GM12873 (cell line): ENCODE results near the gene ETV3L.

Experiments used
- TF ChIP-seq, protein P1 (sequence below): IDR thresholded peaks from 2 replicates; pipeline ENCODE4 v1.5.1; 2012; ENCODE audit warnings: low read depth, mild to moderate bottlenecking, moderate library complexity, low read length, control low read depth; ENCODE audit not compliant: insufficient read depth; ENCODE audit errors: missing control alignments

The ETV3L gene

DNA sequence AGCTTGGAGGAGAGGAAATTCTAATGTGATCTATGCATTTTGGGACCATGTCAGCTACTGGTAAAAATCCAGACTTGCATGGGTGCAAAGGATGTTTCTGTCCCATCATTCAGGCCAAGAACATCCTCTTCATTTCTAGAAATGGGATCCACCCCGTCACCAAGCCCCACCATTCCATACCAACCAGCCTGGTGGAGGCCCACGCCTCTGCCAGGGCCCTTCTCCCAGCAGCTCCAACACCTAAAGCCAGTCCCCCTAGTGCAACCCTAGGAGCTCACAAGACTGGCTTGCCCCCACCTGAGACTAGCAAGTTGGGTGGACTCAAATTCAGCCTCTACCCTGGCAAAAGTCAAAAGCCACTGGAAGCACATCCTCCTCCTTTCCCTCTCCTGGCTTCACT lies 55.9 kb downstream of the ETV3L start:
- TF ChIP-seq, protein P1, sequence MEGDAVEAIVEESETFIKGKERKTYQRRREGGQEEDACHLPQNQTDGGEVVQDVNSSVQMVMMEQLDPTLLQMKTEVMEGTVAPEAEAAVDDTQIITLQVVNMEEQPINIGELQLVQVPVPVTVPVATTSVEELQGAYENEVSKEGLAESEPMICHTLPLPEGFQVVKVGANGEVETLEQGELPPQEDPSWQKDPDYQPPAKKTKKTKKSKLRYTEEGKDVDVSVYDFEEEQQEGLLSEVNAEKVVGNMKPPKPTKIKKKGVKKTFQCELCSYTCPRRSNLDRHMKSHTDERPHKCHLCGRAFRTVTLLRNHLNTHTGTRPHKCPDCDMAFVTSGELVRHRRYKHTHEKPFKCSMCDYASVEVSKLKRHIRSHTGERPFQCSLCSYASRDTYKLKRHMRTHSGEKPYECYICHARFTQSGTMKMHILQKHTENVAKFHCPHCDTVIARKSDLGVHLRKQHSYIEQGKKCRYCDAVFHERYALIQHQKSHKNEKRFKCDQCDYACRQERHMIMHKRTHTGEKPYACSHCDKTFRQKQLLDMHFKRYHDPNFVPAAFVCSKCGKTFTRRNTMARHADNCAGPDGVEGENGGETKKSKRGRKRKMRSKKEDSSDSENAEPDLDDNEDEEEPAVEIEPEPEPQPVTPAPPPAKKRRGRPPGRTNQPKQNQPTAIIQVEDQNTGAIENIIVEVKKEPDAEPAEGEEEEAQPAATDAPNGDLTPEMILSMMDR, result no peak

DNA sequence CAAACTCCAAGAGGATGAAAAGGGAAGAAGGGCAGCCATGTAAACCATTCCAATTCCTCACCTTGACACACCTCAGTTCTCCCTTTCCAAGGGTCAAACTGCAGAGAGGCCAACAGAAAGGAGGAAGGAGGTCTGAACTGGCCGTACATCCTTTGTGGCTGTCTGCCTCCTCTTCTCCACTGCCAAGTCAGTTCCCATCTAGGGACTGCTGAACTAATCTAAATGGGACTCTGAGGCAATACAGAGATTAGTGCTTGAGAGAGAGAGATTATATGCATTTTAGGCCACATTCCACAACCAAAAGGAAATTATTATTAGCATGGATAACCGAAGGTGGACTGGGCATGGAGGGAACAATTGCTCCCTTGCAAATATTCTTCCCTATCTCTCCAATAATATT lies 56.8 kb downstream of the ETV3L start:
- TF ChIP-seq, protein P1, result no peak
